UCSD-AML1 (cell line): ENCODE results near the gene FAM161A.
"Not testable (repeated sequence)": the region's sequence is repeated elsewhere in the genome, so short reads cannot be mapped to it uniquely, and the experiment has no call there.

Source experiments
- DNase-seq: peaks from one replicate; lab custom pipeline; 2025; ENCODE audit not compliant: unreplicated experiment; lab: John Stamatoyannopoulos, UW

Gene FAM161A, protein sequence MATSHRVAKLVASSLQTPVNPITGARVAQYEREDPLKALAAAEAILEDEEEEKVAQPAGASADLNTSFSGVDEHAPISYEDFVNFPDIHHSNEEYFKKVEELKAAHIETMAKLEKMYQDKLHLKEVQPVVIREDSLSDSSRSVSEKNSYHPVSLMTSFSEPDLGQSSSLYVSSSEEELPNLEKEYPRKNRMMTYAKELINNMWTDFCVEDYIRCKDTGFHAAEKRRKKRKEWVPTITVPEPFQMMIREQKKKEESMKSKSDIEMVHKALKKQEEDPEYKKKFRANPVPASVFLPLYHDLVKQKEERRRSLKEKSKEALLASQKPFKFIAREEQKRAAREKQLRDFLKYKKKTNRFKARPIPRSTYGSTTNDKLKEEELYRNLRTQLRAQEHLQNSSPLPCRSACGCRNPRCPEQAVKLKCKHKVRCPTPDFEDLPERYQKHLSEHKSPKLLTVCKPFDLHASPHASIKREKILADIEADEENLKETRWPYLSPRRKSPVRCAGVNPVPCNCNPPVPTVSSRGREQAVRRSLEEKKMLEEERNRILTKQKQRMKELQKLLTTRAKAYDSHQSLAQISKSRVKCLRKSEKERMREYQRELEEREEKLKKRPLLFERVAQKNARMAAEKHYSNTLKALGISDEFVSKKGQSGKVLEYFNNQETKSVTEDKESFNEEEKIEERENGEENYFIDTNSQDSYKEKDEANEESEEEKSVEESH

GRCh38 chr2:61853847-61854563 is at the start of gene FAM161A:
FAM161A (minus strand) TSS chr2:61854060; CDS start chr2:61854041, 19 bp downstream.
- DNase-seq = peak; percentile 83

GRCh38 chr2:61900281-61900680 is 46.4 kb upstream of the FAM161A start:
- no peak for DNase-seq

DNA sequence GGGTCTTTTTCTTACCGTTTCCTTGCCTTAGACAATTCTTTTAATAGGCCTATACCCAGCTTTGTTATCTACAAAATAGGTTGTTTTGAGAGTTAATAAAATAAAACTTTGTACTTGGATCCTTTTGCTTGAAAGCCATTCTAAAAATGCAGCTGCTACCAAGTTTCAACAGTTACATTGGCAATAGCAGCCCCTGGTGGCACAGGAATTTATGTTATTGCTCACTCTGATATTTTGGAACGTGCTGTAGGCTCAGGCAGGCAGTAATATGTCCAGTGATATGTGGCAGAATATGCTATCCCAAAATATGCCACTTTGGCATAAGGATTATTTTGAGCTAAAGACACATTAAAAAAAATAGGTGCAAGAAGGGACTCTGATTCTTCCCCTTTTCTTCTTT is 45.0 kb upstream of the FAM161A start:
- peak; percentile 9 for DNase-seq

DNA sequence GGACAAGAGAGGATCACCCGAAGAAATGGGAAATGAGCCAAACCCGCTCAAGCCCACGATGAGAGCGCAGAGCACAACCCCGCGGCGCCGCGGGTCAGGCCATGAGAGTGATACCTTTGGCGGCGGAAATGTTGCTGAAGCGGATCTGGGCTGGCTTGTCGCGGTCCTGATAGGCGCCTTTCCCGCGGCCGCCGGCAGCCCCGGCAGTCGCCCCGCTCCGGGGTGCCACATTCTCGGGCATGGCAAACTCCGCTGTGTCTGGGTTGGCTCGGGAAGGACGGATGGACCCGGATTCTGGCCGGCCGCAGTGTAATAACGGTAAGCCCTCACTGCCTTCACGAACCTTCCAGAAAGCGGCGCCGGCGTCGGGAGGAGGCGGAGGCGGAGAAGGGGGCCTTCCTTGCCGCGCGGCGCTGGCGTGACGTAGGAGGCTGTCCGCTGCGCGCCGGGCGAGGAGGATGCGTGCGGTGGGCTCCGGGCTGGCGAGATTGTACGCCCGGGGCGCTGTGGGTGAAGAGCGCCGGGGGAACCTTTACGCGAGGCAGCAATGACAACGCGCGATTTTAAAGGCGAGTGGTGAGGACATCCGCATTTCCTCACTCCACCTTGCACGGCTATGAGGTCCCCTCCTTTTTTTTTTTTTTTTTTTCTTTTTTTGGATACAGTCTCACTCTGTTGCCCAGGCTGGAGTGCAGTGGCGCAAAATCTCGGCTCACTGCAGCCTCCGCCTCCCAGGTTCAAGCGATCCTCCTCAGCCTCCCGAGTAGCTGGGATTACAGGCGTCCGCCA is 34.6 kb upstream of the FAM161A start, which contains the start of gene CCT4:
CCT4 (minus strand) TSS at position 390 of the 789 bp plus-strand sequence; CDS start at position 241, 149 bp downstream.
- peak; percentile 90 for DNase-seq

DNA sequence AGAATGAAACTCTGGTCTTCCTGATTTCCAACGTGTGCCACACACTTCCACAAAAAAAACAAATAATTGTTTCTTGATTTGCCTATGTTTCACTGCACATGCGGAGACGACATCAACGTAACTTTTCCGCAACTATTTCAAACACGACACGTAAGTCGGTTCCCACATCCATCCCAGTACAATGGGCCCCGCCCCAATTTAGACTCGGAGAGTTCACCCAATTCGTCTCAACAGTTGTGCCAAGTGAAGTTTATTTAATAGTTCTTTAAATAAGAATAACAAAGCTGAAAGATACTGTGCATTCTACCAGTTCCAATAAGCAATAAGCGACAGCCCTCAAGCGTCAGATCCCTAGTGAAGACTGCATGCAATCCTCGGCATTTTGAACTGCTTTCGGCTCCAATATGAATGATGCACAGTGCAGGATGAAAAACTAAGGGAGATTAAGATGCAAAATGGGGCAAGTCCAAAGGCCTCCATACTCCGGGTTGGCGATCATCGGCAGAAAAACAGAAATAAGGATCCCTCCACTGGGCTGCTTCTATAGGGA is 33.9 kb upstream of the FAM161A start:
- DNase-seq = peak; percentile 25

- no peak for DNase-seq
Measured at GRCh38 chr2:61885896-61886603, 32.2 kb upstream of the FAM161A start.

DNA sequence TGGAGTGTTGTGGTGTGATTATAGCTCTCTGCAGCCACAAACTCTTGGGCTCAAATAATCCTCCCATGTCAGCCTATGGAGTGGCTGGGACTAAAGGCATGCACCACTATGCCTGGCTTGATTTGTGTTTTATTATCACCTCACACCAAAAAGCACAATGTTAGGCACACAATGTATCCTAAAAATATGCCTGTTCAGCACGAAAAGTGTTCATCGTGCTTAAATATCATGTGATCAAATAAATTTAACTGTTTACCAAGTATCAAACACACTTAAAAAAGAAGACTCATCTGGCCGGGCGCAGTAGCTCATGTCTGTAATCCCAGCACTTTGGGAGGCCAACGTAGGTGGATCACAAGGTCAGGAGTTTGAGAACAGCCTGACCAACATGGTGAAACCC is 29.0 kb upstream of the FAM161A start:
- no peak for DNase-seq

GRCh38 chr2:61879351-61879750 is 25.5 kb upstream of the FAM161A start:
- DNase-seq = not testable (repeated sequence)

DNA sequence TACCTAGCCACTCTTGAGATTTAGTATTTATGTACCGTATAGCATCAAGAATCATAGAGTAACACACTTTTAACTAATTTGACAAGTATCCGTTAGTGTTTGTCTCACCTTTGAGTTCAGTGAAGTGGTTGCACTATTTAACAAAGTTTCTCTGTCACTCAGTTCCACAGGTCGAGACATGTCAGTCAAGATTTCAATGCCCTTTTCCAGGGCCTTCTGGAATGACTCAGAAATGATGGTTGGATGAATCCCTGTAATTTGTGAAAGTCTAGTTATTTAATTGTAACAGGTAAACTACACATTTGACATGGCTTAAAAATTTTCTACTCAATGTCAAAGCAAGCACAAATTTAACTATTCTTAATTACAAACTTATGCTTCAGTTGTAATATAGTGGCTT is 24.9 kb upstream of the FAM161A start:
- DNase-seq = no peak

DNA sequence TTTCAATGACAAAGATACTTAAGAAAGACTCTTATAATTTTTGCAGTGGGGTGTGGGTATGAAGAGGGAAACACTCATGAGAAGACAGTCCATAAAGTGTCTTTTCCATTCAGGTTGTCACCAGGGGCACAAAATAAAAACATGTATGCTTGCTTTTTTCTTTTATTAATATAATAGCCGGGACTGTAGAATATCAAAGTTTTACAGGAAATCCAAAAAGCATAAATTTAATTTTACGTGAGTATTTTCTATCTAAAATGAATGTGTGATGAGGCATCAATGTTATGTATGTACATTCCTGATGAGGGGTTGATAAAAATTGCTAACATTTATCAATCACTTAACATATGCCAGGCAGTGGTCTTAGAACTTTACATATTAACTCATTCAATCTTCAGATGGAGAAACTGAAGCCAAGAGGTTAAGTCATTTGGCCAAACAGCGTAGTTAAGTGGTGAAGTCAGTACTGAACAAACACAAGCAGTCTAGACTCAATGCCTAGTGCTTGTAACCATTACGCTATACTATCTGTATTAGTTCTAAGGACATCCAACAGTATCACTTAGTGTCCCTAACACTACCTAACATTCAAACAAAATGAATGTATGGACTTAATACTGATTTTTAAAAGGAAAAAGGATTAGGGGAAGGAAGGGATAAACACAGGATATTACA is 23.8 kb upstream of the FAM161A start:
- no peak for DNase-seq

DNA sequence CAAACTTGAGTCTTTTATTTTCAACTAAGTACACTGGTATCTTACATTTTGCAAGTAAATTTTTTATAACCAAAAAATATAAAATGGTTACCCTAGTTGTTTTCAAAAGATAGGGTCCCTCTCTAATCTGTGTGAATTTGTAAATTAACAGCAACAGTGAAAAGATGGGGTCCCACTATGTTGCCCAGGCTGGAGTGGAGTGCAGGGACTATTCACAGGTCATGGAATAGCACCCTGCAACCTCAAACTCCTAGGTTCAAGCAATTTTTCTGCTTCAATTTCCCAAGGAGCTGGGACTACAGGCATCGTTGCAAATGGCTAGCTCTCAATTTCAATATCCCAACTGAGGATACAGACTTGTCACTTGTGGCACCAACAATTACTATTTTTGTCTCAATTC is 22.5 kb upstream of the FAM161A start:
- DNase-seq = no peak

- DNase-seq = not testable (repeated sequence)
Measured at GRCh38 chr2:61866482-61867089, 12.7 kb upstream of the FAM161A start.

- DNase-seq = no peak
Measured at GRCh38 chr2:61862085-61862484, 8.2 kb upstream of the FAM161A start.

- DNase-seq = no peak
Measured at GRCh38 chr2:61857224-61857623, 3.4 kb upstream of the FAM161A start.

- DNase-seq = no peak
Measured at GRCh38 chr2:61855318-61855613, 1.4 kb upstream of the FAM161A start.

DNA sequence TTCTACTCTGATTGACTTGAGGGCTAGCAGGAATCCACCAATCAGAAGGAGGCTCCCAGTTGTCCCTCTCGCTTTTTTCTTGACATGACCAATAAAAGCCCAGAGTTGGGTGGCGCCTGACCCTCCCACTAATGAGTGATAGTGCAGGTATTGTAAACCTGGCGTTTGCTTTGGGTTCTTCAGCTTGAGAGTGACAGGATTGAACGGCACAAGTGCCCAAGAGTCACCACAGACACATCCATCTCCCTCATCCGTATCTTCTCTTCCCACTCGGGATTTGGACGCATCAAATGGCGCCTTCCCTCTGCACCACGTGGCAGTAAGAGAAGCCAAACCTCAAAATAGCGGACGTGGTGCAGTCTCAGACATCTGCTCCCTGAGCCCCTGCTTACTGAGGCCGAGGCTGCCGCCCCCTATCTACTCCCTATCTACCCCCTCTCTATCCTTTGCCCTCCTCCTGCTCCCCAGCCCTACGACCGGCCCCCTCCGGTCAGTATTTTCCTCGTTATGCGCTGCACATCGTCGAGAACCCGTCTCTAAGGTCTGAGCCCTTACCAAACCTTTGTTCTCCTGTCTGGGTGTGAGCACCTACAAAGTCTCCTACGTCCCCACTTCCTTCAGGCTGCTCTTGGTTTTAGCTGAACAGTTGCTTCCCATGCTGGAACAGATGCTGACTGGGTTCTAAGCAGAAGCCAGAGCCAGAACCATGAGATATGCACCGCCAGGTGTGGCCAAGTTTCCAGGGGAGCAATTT is 881 bp upstream of the FAM161A start:
- peak; percentile 77 for DNase-seq

DNA sequence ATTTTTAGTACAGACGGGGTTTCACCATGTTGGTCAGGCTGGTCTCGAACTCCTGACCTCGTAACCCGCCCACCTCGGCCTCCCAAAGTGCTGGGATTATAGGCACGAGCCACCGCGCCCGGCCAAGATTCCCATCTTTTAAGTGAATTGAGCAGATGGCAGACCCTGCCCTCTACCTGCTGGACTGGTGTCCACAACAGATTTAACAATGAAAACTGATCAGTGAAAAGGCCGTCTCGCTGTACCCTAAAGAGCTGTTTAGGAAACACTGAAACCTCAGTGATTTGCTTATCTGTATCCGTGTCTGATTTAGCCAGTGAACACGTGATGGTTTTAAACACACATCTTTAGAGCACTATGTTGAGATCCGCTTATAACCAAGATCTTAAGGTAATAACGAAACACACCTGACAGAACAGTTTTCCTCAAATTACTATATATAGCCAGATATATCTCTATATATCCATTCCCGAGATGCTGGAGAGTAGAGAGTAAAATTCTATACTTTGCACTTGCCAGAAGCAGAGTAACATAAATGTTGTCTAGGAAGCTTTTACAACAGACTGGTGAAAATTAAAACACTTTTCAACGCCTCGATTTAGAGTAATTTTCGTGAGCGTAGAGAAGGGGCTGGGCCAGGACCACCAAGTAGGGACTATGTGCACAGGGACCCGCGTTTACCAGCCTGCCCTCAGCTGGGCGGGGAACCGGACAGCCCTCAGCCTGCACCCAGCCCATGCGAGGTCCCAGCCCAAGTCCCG is 594 bp downstream of the FAM161A start:
- DNase-seq = no peak

- not testable (repeated sequence) for DNase-seq
Measured at GRCh38 chr2:61851270-61851669, 2.6 kb downstream of the FAM161A start.
